GM12878 (cell line): ENCODE data around the gene GSE1. TPM values are rescaled to one million over a fixed set of nuclear protein-coding genes. Genes with fewer than 3 reads are reported as not detected.

Experiments
- CHD4 ChIP-seq: fragments of 200-600 bp; sonication (generic); IDR thresholded peaks from 2 replicates; pipeline ENCODE4 v1.6.1; 2016; ENCODE audit warnings: mild to moderate bottlenecking
- CUX1 ChIP-seq: IDR thresholded peaks from 2 replicates; pipeline ENCODE4 v1.6.1; 2012; ENCODE audit warnings: improper control_type of control experiment, low read depth, low read length; ENCODE audit not compliant: insufficient replicate concordance
- ETV6 ChIP-seq, 2 experiments: fragments of 450-650 bp in 1 of 2; IDR thresholded peaks in 1 of 2; conservative IDR thresholded peaks in 1 of 2; 2 replicates each; pipeline ENCODE4 v1.6.1; 2014; ENCODE audit warnings: antibody characterized with exemption in 1 of 2, borderline replicate concordance in 1 of 2, low read depth in 1 of 2, mild to moderate bottlenecking in 1 of 2, moderate library complexity in 1 of 2
- POU2F2 ChIP-seq: IDR thresholded peaks from 3 replicates; pipeline ENCODE4 v1.6.1; 2011; ENCODE audit warnings: low read depth, mild to moderate bottlenecking, low read length, borderline replicate concordance
- RCOR1 ChIP-seq: conservative IDR thresholded peaks from 2 replicates; pipeline ENCODE4 v1.6.1; 2012; ENCODE audit warnings: low read depth, low read length, improper control_type of control experiment
- RFX5 ChIP-seq: IDR thresholded peaks from 2 replicates; pipeline ENCODE4 v1.6.1; 2011; ENCODE audit warnings: low read depth, low read length, improper control_type of control experiment
- SUPT20H ChIP-seq: IDR thresholded peaks from 2 replicates; pipeline ENCODE4 v1.6.1; 2011; ENCODE audit warnings: low read depth, mild to moderate bottlenecking, low read length, moderate library complexity, borderline replicate concordance; ENCODE audit not compliant: control insufficient read depth
- TCF12 ChIP-seq: IDR thresholded peaks from 2 replicates; pipeline ENCODE4 v1.6.1; 2011; ENCODE audit warnings: low read depth, mild to moderate bottlenecking, low read length
- USF2 ChIP-seq: IDR thresholded peaks from 2 replicates; pipeline ENCODE4 v1.6.1; 2011; ENCODE audit warnings: low read depth, low read length, improper control_type of control experiment, borderline replicate concordance
- ZNF592 ChIP-seq: fragments of 450-650 bp; IDR thresholded peaks from 2 replicates; pipeline ENCODE4 v1.6.1; 2017; ENCODE audit warnings: mild to moderate bottlenecking, moderate library complexity
- ZNF622 ChIP-seq: fragments of 450-650 bp; IDR thresholded peaks from 2 replicates; pipeline ENCODE4 v1.6.1; 2017; ENCODE audit warnings: mild to moderate bottlenecking, inconsistent platforms
- ZNF687 ChIP-seq: fragments of 450-650 bp; IDR thresholded peaks from 2 replicates; pipeline ENCODE4 v1.6.1; 2017; ENCODE audit warnings: mild to moderate bottlenecking, moderate library complexity
- ZZZ3 ChIP-seq: IDR thresholded peaks from 2 replicates; pipeline ENCODE4 v1.6.1; 2011; ENCODE audit warnings: low read depth; ENCODE audit not compliant: control insufficient read depth, insufficient read length
- polyA plus RNA-seq, 11 experiments: library from polyadenylated mRNA; depleted of rRNA in 4 of 11; unstranded in 6 of 11; stranded (reverse) in 5 of 11; fragments of >200 nt; fragmentation: Nextera tagmentation in 4 of 11; fragmentation: Illumina TruSeq in 1 of 11; extraction: Ambion mirVana in 4 of 11; extraction: Trizol in 1 of 11; gene quantifications; 1 replicate in 1 of 11; 2 replicates in 10 of 11; pipeline versions ENCODE4 v1.2.1 to v1.2.3, GENCODE V29; 2011 to 2016; ENCODE audit warnings: inconsistent platforms in 2 of 11, missing spikeins in 2 of 11, low read depth in 1 of 11
- total RNA-seq, 4 experiments: library from RNA; depleted of rRNA in 3 of 4; stranded (reverse); fragments of >200 nt in 3 of 4; fragmentation: Illumina TruSeq in 1 of 4; extraction: Trizol in 1 of 4; gene quantifications; 2 replicates each; pipeline versions ENCODE4 v1.2.1 to v1.2.3, GENCODE V29; 2013 to 2021

Gene GSE1
- total and polyA plus RNA-seq, 10 of the 15 experiments (the other 5 are each of a cell fraction or from before 2014, with no cell fraction given): 4.6 to 58.7 (median 18.2) TPM

GRCh38 chr16:85570735-85571562 lies 42.2 kb upstream of the GSE1 start (continued):
- TF ChIP-seq ZNF592 (no peak), RCOR1 (no peak), POU2F2 (0 out of 3 replicates have a peak, but pooled peaks have one; percentile 24), ETV6 (conservative IDR thresholded peaks at IDR 0.05 in 1 of 2, IDR thresholded peaks at IDR 0.05 in 1 of 2; ENCODE audit: borderline replicate concordance in 1 of 2, low read depth in 1 of 2) (0 out of 4 replicates have a peak, but pooled peaks of 1 of the 2 experiments have one; percentile 12), ZZZ3 (no peak), CHD4 (no peak), ZNF622 (no peak), TCF12 (peak; percentile 47; the same call in 1 of the 2 replicates), RFX5 (no peak), SUPT20H (no peak), CUX1 (no peak), USF2 (peak; percentile 47; the same call in 1 of the 2 replicates), ZNF687 (peak; percentile 30)
